IMR-90 (cell line): ENCODE measurements around the gene CPSF4. TPM values are rescaled to one million over a fixed set of nuclear protein-coding genes. Genes with fewer than 3 reads are reported as not detected.

Experiments
- ATAC-seq: fragments of 200-7000 bp; cut with Tn5 transposase; 2 replicates; pipeline ENCODE4 v1.9.1; 2020; ENCODE audit warnings: low read depth, mild to moderate bottlenecking, moderate library complexity
- BruUV-seq: library from RNA; stranded (reverse); fragments of 400-500 nt; replicated peaks from 2 replicates; lab custom pipeline; 2021; lab: Mats Ljungman, UMichigan
- CTCF ChIA-PET: fragments of 300-600 bp; formaldehyde crosslinking; extraction: SDS; loops from one replicate; lab custom pipeline; 2021; ENCODE audit warnings: antibody characterized with exemption; lab: Yijun Ruan, JAX
- POLR2A ChIA-PET: fragments of 300-600 bp; sonication (Branson Sonifier 250); formaldehyde crosslinking; loops from one replicate; lab custom pipeline; 2022; ENCODE audit warnings: antibody characterized with exemption; ENCODE audit not compliant: unreplicated experiment; lab: Charles Lee
- DNase-seq: peaks from one replicate; pipeline ENCODE4 v3.0.0; 2013
- H2AFZ ChIP-seq: replicated peaks from 2 replicates; pipeline ENCODE3; 2013; ENCODE audit warnings: low read length, mild to moderate bottlenecking; ENCODE audit not compliant: poor library complexity
- H2AK5ac ChIP-seq: 2 replicates; pipeline ENCODE4 v1.6.1; 2013; ENCODE audit warnings: low read depth, low read length, inconsistent platforms
- H2AK9ac ChIP-seq: replicated peaks from 2 replicates; pipeline ENCODE3; 2013; ENCODE audit warnings: mild to moderate bottlenecking, low read depth, low read length, moderate library complexity; ENCODE audit not compliant: poor library complexity
- H2BK120ac ChIP-seq: 2 replicates; pipeline ENCODE4 v1.6.1; 2013; ENCODE audit warnings: low read depth, low read length, inconsistent platforms
- H2BK15ac ChIP-seq: 3 replicates; pipeline ENCODE4 v1.6.1; 2013; ENCODE audit warnings: low read depth, low read length, inconsistent platforms
- H2BK20ac ChIP-seq: 2 replicates; pipeline ENCODE4 v1.6.1; 2013; ENCODE audit warnings: low read depth, mild to moderate bottlenecking, inconsistent platforms, low read length, moderate library complexity
- H2BK5ac ChIP-seq: 2 replicates; pipeline ENCODE4 v1.6.1; 2013; ENCODE audit warnings: mild to moderate bottlenecking, low read depth, low read length, inconsistent platforms; ENCODE audit not compliant: poor library complexity, severe bottlenecking
- H3K14ac ChIP-seq: replicated peaks from 2 replicates; pipeline ENCODE4 v1.6.1; 2013; ENCODE audit warnings: low read depth, low read length, inconsistent platforms
- H3K18ac ChIP-seq: 2 replicates; pipeline ENCODE4 v1.6.1; 2013; ENCODE audit warnings: low read depth, low read length, control low read depth
- H3K23ac ChIP-seq: 2 replicates; pipeline ENCODE4 v1.6.1; 2013; ENCODE audit warnings: low read depth, low read length, inconsistent platforms
- H3K27ac ChIP-seq: 2 replicates; pipeline ENCODE4 v1.5.1; 2013; ENCODE audit warnings: mild to moderate bottlenecking, control low read depth, low read length; ENCODE audit not compliant: insufficient read depth
- H3K27me3 ChIP-seq: 2 replicates; pipeline ENCODE4 v1.6.1; 2013; ENCODE audit warnings: low read length; ENCODE audit not compliant: control insufficient read depth, insufficient read depth
- H3K36me3 ChIP-seq: 2 replicates; pipeline ENCODE4 v1.6.1; 2013; ENCODE audit warnings: low read length, mixed read lengths; ENCODE audit not compliant: control insufficient read depth, insufficient read depth
- H3K4ac ChIP-seq: 2 replicates; pipeline ENCODE4 v1.6.1; 2013; ENCODE audit warnings: low read depth, low read length, inconsistent platforms
- H3K4me1 ChIP-seq: 2 replicates; pipeline ENCODE4 v1.6.1; 2013; ENCODE audit warnings: low read length, mixed read lengths; ENCODE audit not compliant: control insufficient read depth, insufficient read depth
- H3K4me2 ChIP-seq: 2 replicates; pipeline ENCODE4 v1.6.1; 2013; ENCODE audit warnings: low read depth, mild to moderate bottlenecking, control low read depth, low read length, moderate library complexity
- H3K4me3 ChIP-seq: 2 replicates; pipeline ENCODE4 v1.5.1; 2013; ENCODE audit warnings: low read depth, mild to moderate bottlenecking, control low read depth, low read length, moderate library complexity; ENCODE audit not compliant: insufficient read depth
- H3K56ac ChIP-seq: 2 replicates; pipeline ENCODE4 v1.6.1; 2013; ENCODE audit warnings: low read length, inconsistent platforms; ENCODE audit not compliant: insufficient read depth; ENCODE audit errors: extremely low read depth
- H3K79me1 ChIP-seq, 2 experiments: 2 replicates each; pipeline ENCODE4 v1.6.1; 2013; ENCODE audit warnings: low read length in 2 of 2, inconsistent platforms in 1 of 2, low read depth in 1 of 2
- H3K9ac ChIP-seq: 2 replicates; pipeline ENCODE4 v1.6.1; 2013; ENCODE audit warnings: low read depth, low read length, control low read depth
- H3K9me1 ChIP-seq: 2 replicates; pipeline ENCODE4 v1.6.1; 2013; ENCODE audit warnings: low read length, inconsistent platforms; ENCODE audit not compliant: insufficient read depth
- H3K9me3 ChIP-seq: 2 replicates; pipeline ENCODE4 v1.6.1; 2013; ENCODE audit warnings: low read length; ENCODE audit not compliant: control insufficient read depth, insufficient read depth
- H4K20me1 ChIP-seq: 2 replicates; pipeline ENCODE4 v1.6.1; 2013; ENCODE audit warnings: low read length, inconsistent platforms; ENCODE audit not compliant: insufficient read depth
- H4K5ac ChIP-seq: 2 replicates; pipeline ENCODE4 v1.6.1; 2013; ENCODE audit warnings: mild to moderate bottlenecking, low read depth, low read length, control low read depth
- H4K8ac ChIP-seq, 2 experiments: 2 replicates each; pipeline ENCODE4 v1.6.1; 2013; ENCODE audit warnings: low read depth in 2 of 2, low read length in 2 of 2, control low read depth in 1 of 2, inconsistent platforms in 1 of 2
- H4K91ac ChIP-seq: 2 replicates; pipeline ENCODE4 v1.6.1; 2013; ENCODE audit warnings: low read depth, low read length, inconsistent platforms; ENCODE audit not compliant: insufficient read depth
- CEBPB ChIP-seq: IDR thresholded peaks from 2 replicates; pipeline ENCODE4 v1.6.1; 2012; ENCODE audit warnings: low read depth, low read length, improper control_type of control experiment
- CHD1 ChIP-seq: IDR thresholded peaks from 2 replicates; pipeline ENCODE4 v1.6.1; 2012; ENCODE audit warnings: low read depth, low read length, improper control_type of control experiment
- MAFK ChIP-seq: IDR thresholded peaks from 2 replicates; pipeline ENCODE4 v1.6.1; 2012; ENCODE audit warnings: low read depth, low read length, improper control_type of control experiment
- MXI1 ChIP-seq: IDR thresholded peaks from 2 replicates; pipeline ENCODE4 v1.6.1; 2012; ENCODE audit warnings: low read depth, mild to moderate bottlenecking, low read length, moderate library complexity, borderline replicate concordance
- RAD21 ChIP-seq: IDR thresholded peaks from 2 replicates; pipeline ENCODE4 v1.6.1; 2012; ENCODE audit warnings: low read length, improper control_type of control experiment
- RCOR1 ChIP-seq: IDR thresholded peaks from 2 replicates; pipeline ENCODE4 v1.6.1; 2012; ENCODE audit warnings: mild to moderate bottlenecking, low read length, improper control_type of control experiment; ENCODE audit not compliant: insufficient replicate concordance
- RFX5 ChIP-seq: IDR thresholded peaks from 2 replicates; pipeline ENCODE4 v1.8.0; 2012; ENCODE audit warnings: low read depth, mild to moderate bottlenecking, low read length, moderate library complexity
- SMC3 ChIP-seq: fragments of 150-350 bp; IDR thresholded peaks from 2 replicates; pipeline ENCODE4 v1.6.1; 2016; ENCODE audit warnings: low read depth, mild to moderate bottlenecking, antibody characterized with exemption, low read length, moderate library complexity
- USF2 ChIP-seq: fragments of 150-350 bp; IDR thresholded peaks from 2 replicates; pipeline ENCODE4 v1.6.1; 2017; ENCODE audit warnings: mild to moderate bottlenecking, antibody characterized with exemption, low read length, low read depth
- WGBS, 2 experiments: methylation state at CpG; one replicate each; pipeline versions ENCODE4 v1.1.5 to v1.1.7; 2013; ENCODE audit warnings: missing lambda C conversion rate in 2 of 2; ENCODE audit not compliant: insufficient read length in 1 of 2; ENCODE audit errors: extremely low coverage in 2 of 2; 5-methylcytosine and 5-hydroxymethylcytosine counted together
- dilution Hi-C: fragments of 300-500 bp; cut with HindIII; formaldehyde crosslinking; loops from one replicate; pipeline ENCODE4 v1.14.3; 2018; ENCODE audit warnings: low sequenced_read_pairs; ENCODE audit not compliant: unreplicated experiment
- in situ Hi-C: fragments of 300-500 bp; cut with MboI; formaldehyde crosslinking; loops from 3 replicates; pipeline ENCODE4 v1.14.3; 2019; ENCODE audit warnings: low sequenced_read_pairs, inconsistent platforms, mixed read lengths
- intact Hi-C: fragments of 100-400 bp; cut with micrococcal nuclease; formaldehyde crosslinking; loops from 2 replicates; pipeline ENCODE4 v1.10.0; 2022
- polyA plus RNA-seq, 3 experiments: library from polyadenylated mRNA; depleted of rRNA; stranded (reverse); fragments of >200 nt; gene quantifications; 2 replicates each; pipeline ENCODE4 v1.2.3, GENCODE V29; 2012; ENCODE audit warnings: low replicate concordance in 1 of 3
- total RNA-seq: library from RNA; depleted of rRNA; stranded (reverse); fragments of >200 nt; gene quantifications from 2 replicates; pipeline ENCODE4 v1.2.3, GENCODE V29; 2012
- TF ChIP-seq, protein P1 (sequence below): fragments of 150-350 bp; IDR thresholded peaks from 2 replicates; pipeline ENCODE4 v1.6.1; 2016; ENCODE audit warnings: low read depth, mild to moderate bottlenecking, low read length, moderate library complexity, borderline replicate concordance

CPSF4 gene
- total and polyA plus RNA-seq, 2 of the 4 experiments (the other 2 are of a cell fraction), result 23.8 to 44.9 TPM

DNA sequence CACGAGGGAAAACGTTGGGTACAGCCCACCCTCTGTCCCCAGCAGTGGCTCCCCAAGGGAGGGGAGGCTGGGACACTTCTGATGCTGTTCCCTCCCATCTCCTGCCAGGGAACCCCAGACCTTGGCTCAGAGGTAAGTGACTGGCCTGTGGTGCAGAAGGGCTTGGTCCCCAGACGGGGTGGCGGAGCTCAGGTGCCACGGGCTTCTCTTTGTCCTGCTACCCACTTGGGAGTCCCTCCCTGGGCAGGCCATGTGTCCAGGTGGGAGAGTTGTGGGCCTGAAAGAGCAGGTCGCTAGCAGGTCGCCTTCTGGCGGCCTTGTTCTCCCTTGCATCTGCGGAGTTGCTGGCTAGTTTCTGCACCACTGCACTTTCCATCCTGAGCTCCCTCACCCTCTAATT is 17.1 kb downstream of the CPSF4 start:
- Histone ChIP-seq H2BK120ac (no peak overlapping the region), H4K8ac (no peak overlapping the region), H2AK5ac (no peak overlapping the region), H2AFZ (no peak overlapping the region), H3K9ac (no peak overlapping the region), H3K18ac (no peak overlapping the region), H3K23ac (no peak overlapping the region), H4K20me1 (peaks cover 61% of the 10 kb centered on the region), H4K91ac (no peak overlapping the region), H3K4ac (no peak overlapping the region), H3K4me1 (no peaks in the 10 kb centered on the region), H3K27ac (no peak overlapping the region), H2AK9ac (no peak overlapping the region), H4K5ac (no peak overlapping the region), H3K9me3 (no peaks in the 10 kb centered on the region), H3K14ac (no peak overlapping the region), H2BK5ac (no peak overlapping the region), H3K9me1 (peaks cover 3% of the 10 kb centered on the region; the same call in 1 of the 2 replicates), H3K79me1 (peaks cover 19 to 79% of the 10 kb centered on the region in 2 experiments), H3K36me3 (peaks cover 83% of the 10 kb centered on the region), H3K56ac (no peak overlapping the region), H3K4me2 (no peak overlapping the region), H2BK20ac (no peak overlapping the region), H3K4me3 (no peak overlapping the region), H3K27me3 (no peaks in the 10 kb centered on the region), H2BK15ac (no peak overlapping the region)
- POLR2A ChIA-PET, result no interaction called here
- intact Hi-C loops, result no loop called here
- dilution Hi-C loops, result no loop called here
- WGBS, 2 experiments, result no CpG with 5 or more reads among the region's 9 CpGs
- ATAC-seq (no peak), DNase-seq (no peak)
- no peak for TF ChIP-seq RAD21
- TF ChIP-seq RCOR1, result no peak
- TF ChIP-seq CHD1, result no peak
- no peak for TF ChIP-seq SMC3
- TF ChIP-seq USF2, result no peak
- no peak for TF ChIP-seq MAFK
- TF ChIP-seq, protein P1, sequence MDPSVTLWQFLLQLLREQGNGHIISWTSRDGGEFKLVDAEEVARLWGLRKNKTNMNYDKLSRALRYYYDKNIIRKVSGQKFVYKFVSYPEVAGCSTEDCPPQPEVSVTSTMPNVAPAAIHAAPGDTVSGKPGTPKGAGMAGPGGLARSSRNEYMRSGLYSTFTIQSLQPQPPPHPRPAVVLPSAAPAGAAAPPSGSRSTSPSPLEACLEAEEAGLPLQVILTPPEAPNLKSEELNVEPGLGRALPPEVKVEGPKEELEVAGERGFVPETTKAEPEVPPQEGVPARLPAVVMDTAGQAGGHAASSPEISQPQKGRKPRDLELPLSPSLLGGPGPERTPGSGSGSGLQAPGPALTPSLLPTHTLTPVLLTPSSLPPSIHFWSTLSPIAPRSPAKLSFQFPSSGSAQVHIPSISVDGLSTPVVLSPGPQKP, result no peak
- no peak for TF ChIP-seq MXI1
- TF ChIP-seq RFX5, result no peak
- no peak for TF ChIP-seq CEBPB
- BruUV-seq, result no TSS peak
- in situ Hi-C loops, result no loop called here
- CTCF ChIA-PET, result no interaction called here
